Neuron (in vitro differentiated cells): ENCODE results near the gene SNAPC2.

Experiments
- H2AFZ ChIP-seq: one replicate; pipeline ENCODE4 v1.6.1; 2013; ENCODE audit warnings: low read depth, mild to moderate bottlenecking, inconsistent platforms, low read length, moderate library complexity
- H3K27me3 ChIP-seq: one replicate; pipeline ENCODE4 v1.6.1; 2013; ENCODE audit warnings: low read length; ENCODE audit not compliant: insufficient read depth
- H3K36me3 ChIP-seq: one replicate; pipeline ENCODE4 v1.6.1; 2013; ENCODE audit warnings: low read length; ENCODE audit not compliant: insufficient read depth
- H3K4me1 ChIP-seq: one replicate; pipeline ENCODE4 v1.6.1; 2013; ENCODE audit warnings: low read length; ENCODE audit not compliant: insufficient read depth
- H3K4me3 ChIP-seq: 2 replicates; pipeline ENCODE4 v1.5.1; 2013; ENCODE audit warnings: mild to moderate bottlenecking, low read length, moderate library complexity
- H3K9me3 ChIP-seq: one replicate; pipeline ENCODE4 v1.6.1; 2013; ENCODE audit warnings: low read length

The SNAPC2 gene

GRCh38 chr19:7933411-7933810, 13.3 kb downstream of the SNAPC2 start:
- Histone ChIP-seq H3K36me3 (peaks cover 72% of the 10 kb centered on the region), H3K4me3 (no peak overlapping the region), H2AFZ (no peak overlapping the region), H3K27me3 (no peaks in the 10 kb centered on the region), H3K4me1 (peaks cover 9% of the 10 kb centered on the region), H3K9me3 (no peaks in the 10 kb centered on the region)

- Histone ChIP-seq H3K4me3 (no peak overlapping the region), H3K9me3 (no peaks in the 10 kb centered on the region), H3K36me3 (peaks cover 76% of the 10 kb centered on the region), H2AFZ (no peak overlapping the region), H3K4me1 (peaks cover 6% of the 10 kb centered on the region), H3K27me3 (no peaks in the 10 kb centered on the region)
Measured at GRCh38 chr19:7933828-7934725, 13.9 kb downstream of the SNAPC2 start.

- H3K9me3 ChIP-seq, result no peaks in the 10 kb centered on the region
- peaks cover 78% of the 10 kb centered on the region for H3K36me3 ChIP-seq
Measured at GRCh38 chr19:7934766-7935165, 14.6 kb downstream of the SNAPC2 start.

GRCh38 chr19:7940841-7941240, 20.7 kb downstream of the SNAPC2 start:
- Histone ChIP-seq H3K27me3 (no peaks in the 10 kb centered on the region), H3K4me3 (no peak overlapping the region), H3K4me1 (peaks cover 6% of the 10 kb centered on the region), H3K36me3 (peaks cover 39% of the 10 kb centered on the region), H2AFZ (no peak overlapping the region), H3K9me3 (no peaks in the 10 kb centered on the region)

More at GRCh38 chr19:7934766-7935165, 14.6 kb downstream of the SNAPC2 start:
- Histone ChIP-seq H3K4me3 (no peak overlapping the region), H3K27me3 (no peaks in the 10 kb centered on the region), H3K4me1 (no peaks in the 10 kb centered on the region), H2AFZ (no peak overlapping the region)

GRCh38 chr19:7941895-7942596, 21.9 kb downstream of the SNAPC2 start:
- Histone ChIP-seq H3K36me3 (peaks cover 30% of the 10 kb centered on the region), H3K9me3 (no peaks in the 10 kb centered on the region), H3K4me3 (peak overlapping the region; percentile 91), H3K4me1 (peaks cover 6% of the 10 kb centered on the region), H2AFZ (no peak overlapping the region), H3K27me3 (no peaks in the 10 kb centered on the region)

GRCh38 chr19:7942981-7943443, 22.9 kb downstream of the SNAPC2 start:
- Histone ChIP-seq H3K9me3 (peaks cover 1% of the 10 kb centered on the region), H3K36me3 (peaks cover 24% of the 10 kb centered on the region), H3K27me3 (no peaks in the 10 kb centered on the region), H3K4me1 (peaks cover 6% of the 10 kb centered on the region), H3K4me3 (peak overlapping the region; percentile 91), H2AFZ (peak overlapping the region; percentile 68)

GRCh38 chr19:7943444-7944176, 23.5 kb downstream of the SNAPC2 start, which contains the start of gene TIMM44:
TSS of gene TIMM44 (minus strand) at chr19:7943666. CDS start at chr19:7943651, 15 bp downstream.
- Histone ChIP-seq H3K27me3 (no peaks in the 10 kb centered on the region), H3K9me3 (peaks cover 1% of the 10 kb centered on the region), H3K4me3 (peak within 1 kb of the TSS; percentile 91), H3K4me1 (peaks cover 6% of the 10 kb centered on the region), H2AFZ (peak within 1 kb of the TSS; percentile 68), H3K36me3 (peaks cover 21% of the 10 kb centered on the region)

- peak overlapping the region; percentile 40 for H2AFZ ChIP-seq
- H3K9me3 ChIP-seq, result peaks cover 1% of the 10 kb centered on the region
- peaks cover 16% of the 10 kb centered on the region for H3K36me3 ChIP-seq
- H3K4me3 ChIP-seq, result peak overlapping the region; percentile 91
- peaks cover 6% of the 10 kb centered on the region for H3K4me1 ChIP-seq
- no peaks in the 10 kb centered on the region for H3K27me3 ChIP-seq
Measured at GRCh38 chr19:7944177-7944761, 24.1 kb downstream of the SNAPC2 start.

GRCh38 chr19:7947939-7948338, 27.8 kb downstream of the SNAPC2 start:
- Histone ChIP-seq H3K36me3 (no peaks in the 10 kb centered on the region), H3K4me3 (no peak overlapping the region), H3K4me1 (no peaks in the 10 kb centered on the region), H2AFZ (no peak overlapping the region), H3K27me3 (no peaks in the 10 kb centered on the region), H3K9me3 (peaks cover 1% of the 10 kb centered on the region)

GRCh38 chr19:7953060-7953459, 32.9 kb downstream of the SNAPC2 start:
- Histone ChIP-seq H3K4me3 (no peak overlapping the region), H3K9me3 (no peaks in the 10 kb centered on the region)

GRCh38 chr19:7953576-7953975, 33.4 kb downstream of the SNAPC2 start:
- no peaks in the 10 kb centered on the region for H3K27me3 ChIP-seq
- H2AFZ ChIP-seq, result no peak overlapping the region
- no peaks in the 10 kb centered on the region for H3K4me1 ChIP-seq
- H3K9me3 ChIP-seq, result no peaks in the 10 kb centered on the region
- peaks cover 3% of the 10 kb centered on the region for H3K36me3 ChIP-seq
- H3K4me3 ChIP-seq, result no peak overlapping the region

More at GRCh38 chr19:7953060-7953459, 32.9 kb downstream of the SNAPC2 start:
- H3K4me1 ChIP-seq, result no peaks in the 10 kb centered on the region
- H2AFZ ChIP-seq, result no peak overlapping the region
- no peaks in the 10 kb centered on the region for H3K27me3 ChIP-seq
- no peaks in the 10 kb centered on the region for H3K36me3 ChIP-seq

GRCh38 chr19:7955696-7956095, 35.6 kb downstream of the SNAPC2 start:
- Histone ChIP-seq H3K27me3 (no peaks in the 10 kb centered on the region), H3K4me1 (no peaks in the 10 kb centered on the region), H3K36me3 (peaks cover 14% of the 10 kb centered on the region), H3K4me3 (no peak overlapping the region), H2AFZ (no peak overlapping the region), H3K9me3 (no peaks in the 10 kb centered on the region)
